Nucleus accumbens (tissue), 56 donors: ENCODE data around the gene SPATA1.

Experiments
- DNase-seq, 56 donors: peaks; one replicate each; lab custom pipeline; 2025; lab: John Stamatoyannopoulos, UW

The SPATA1 gene, protein sequence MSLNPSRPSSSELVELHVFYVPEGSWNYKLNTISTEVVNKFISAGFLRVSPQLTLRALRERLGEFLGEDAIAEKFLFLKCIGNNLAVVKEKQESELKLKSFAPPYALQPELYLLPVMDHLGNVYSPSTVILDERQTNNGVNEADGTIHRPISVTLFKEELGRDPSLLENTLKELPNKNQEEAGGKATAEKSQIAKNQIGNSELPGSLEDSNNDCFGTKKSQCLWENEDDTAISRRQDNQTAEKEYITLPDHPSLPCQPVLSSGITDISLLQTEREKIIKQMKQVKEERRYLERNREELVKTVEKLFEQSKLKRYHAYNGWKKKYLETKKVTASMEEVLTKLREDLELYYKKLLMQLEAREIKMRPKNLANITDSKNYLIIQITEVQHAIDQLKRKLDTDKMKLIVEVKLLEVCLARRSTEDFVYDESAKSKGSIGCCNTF

DNA sequence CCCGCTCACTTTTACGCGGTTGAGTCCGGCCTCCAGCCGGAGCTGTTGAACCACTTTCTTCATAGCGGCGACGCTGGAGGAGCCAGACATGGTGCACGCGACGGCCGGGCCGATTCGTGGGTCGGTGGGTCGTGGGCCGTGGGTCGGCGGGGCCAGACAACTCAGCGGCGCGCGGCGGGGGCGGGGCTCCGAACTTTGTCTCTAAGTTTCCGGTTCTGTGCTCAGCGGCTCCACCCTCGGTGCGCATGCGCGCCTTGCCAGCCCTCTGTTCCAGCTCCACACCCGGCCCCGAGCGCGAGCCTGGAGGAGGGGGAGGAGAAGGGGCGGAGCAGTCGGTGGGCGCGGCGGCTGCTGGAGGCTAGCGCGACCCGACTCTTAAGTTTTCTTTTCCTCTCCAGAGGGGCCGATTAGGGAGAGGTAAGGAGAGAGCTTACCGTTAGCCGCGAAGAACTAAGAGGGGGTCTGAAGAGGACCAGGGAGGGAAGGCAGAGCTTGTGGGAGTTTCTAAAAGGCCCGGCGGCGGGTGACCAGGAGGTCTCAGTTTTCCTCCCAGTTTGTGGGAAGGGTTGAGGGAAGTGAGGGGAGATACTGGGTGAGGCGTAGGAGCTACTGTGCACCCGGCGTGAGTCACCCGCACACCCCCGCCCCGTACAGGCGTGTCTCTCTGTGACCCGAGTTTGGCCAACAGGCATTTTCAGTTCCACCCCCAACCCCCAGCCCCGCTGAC, at the start of gene SPATA1, which contains the start of gene GNG5:
TSS of gene SPATA1 (plus strand) at position 385 of the 727 bp plus-strand sequence. CDS start 9,974 bp downstream, outside the sequence.
TSS of gene GNG5 (minus strand) at position 580 of the 727 bp plus-strand sequence. CDS start at position 90, 490 bp downstream.
- DNase-seq, result peak; percentile 40 to 97 (median 90)

DNA sequence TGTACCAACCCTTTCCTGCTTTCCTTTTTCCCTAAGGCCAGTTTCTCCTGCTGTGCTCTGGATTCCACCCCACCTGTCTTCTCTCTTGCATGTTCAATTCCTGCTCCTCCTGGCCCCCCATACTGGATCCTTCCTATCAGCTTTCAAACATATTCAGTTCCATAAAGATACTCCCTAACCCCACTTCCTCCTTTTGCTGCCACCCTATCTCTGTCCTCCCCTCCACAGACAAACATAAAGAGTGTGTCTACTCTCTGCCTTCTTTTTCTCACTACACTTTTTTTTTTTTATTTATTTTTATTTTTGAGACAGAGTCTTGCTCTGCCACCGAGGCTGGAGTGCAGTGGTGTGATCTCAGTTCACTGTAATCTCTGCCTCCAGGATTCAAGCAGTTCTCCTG, 44.1 kb upstream of the SPATA1 start:
- DNase-seq, result no peak

DNA sequence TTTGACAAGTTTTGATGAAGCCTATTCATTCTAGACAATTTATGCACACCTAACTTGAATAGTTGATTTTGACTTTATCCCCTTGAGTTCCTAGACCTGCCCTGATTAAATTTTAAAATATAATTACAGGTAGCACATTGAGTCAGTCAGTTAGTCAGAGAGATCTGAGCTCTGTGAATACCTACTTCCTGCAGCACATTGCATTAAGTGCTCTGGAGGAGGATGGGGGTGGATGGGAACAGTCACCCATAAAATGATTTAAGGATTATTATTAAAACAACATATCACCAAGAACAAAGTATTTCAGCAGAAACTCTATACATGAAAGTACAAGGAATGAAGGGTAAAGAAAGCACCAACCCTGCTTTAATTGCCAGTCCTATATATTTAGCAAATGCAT, 38.9 kb upstream of the SPATA1 start:
- DNase-seq, result peak in 14 of 56 donors; percentile 1 to 55 (median 20)

DNA sequence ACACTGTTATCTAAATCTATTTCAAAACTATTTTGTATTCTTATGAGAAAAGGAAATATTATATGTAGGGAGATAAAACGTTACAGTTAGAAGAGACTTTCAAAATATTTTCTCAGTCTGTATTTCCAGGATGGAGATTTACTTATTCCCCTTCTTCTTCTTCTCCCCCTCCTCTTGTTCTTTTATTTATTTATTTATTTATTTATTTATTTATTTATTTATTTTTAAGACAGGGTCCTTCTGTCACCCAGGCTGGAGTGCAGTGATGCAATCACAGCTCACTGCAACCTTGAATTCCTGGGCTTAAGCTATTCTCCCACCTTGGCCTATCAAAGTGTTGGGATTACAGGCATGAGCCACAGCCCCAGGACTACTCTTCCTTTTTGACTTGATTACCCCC, 30.0 kb upstream of the SPATA1 start:
- DNase-seq, result no peak

DNA sequence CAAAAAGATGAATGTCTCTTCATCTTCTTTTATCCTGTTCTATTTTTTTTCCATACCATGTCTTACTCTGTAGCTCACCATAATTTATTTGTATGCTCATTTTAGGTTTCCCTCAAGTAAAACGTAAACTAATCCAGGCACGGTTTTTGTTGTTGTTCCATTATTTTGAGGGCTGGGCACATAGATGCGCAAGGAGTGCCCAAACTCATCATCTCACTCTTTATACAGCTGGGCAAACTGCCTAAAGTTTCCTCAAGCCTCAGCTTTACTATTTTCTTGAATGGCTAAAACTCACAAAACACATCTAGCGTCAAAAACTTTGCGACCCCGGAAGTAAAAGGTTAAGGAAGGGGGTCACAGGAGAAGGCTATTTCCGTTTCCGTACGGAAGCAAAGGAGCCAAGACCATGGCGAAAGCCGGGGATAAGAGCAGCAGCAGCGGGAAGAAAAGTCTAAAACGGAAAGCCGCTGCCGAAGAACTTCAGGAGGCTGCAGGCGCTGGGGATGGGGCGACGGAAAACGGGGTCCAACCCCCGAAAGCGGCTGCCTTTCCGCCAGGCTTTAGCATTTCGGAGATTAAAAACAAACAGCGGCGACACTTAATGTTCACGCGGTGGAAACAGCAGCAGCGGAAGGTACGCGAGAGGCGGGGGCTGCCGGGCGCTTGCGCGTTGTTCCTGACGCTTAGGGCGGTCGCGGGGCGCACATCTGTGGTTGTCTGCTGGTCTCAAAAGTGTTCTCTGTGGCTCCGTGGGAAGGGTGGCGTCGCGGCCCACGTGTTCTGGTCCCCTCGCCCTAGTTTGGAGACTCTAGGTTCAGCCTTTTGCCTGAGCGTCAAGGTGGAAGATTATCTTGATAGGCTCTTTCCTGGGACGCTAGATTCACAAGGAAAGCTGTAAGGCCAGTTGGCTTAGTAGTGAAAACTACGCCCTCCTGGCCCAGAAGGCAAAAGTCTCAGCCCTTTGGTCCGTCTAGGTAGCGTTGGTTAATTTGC, 27.0 kb upstream of the SPATA1 start, which contains the start of gene RPF1:
TSS of gene RPF1 (plus strand) at position 391 of the 993 bp plus-strand sequence. CDS start at position 407, 16 bp downstream.
- peak in 54 of 56 donors; percentile 29 to 89 (median 71) for DNase-seq

DNA sequence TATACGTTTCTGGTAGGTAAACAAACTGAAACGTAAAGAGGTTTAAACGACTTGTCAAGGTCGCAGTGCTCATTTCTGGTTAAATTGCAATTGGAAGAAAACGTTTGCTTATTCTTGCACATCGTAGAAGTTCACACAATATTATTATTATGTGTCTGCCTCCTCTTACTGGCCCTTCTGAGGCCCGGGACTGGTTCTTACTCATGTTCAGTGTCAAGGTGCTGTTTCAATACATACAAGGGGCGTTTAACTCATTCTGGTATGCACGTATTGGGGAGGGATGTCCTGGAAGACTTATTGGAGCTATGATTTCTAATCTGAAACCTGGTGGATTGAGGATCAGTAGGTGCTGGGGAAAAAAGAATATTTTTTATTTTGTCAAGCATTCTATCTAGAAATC, 26.2 kb upstream of the SPATA1 start:
- no peak for DNase-seq

DNA sequence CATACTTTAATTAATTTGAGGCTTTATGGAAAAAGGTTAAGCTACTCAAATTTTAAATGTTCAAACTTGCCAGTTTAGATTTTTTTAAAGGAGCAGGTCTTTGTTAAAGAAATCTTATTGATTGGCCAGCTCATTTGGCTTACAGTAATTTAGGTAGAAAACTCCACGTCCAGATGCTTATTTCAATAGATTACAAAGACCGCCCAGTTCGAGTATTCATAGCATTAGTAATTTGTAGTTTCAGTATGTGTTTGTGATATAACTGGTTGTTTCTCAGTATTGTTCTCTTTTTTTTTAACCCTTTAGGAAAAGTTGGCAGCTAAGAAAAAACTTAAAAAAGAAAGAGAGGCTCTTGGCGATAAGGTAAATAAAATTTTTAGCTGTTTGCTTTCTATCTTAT, 25.5 kb upstream of the SPATA1 start:
- DNase-seq, result no peak

DNA sequence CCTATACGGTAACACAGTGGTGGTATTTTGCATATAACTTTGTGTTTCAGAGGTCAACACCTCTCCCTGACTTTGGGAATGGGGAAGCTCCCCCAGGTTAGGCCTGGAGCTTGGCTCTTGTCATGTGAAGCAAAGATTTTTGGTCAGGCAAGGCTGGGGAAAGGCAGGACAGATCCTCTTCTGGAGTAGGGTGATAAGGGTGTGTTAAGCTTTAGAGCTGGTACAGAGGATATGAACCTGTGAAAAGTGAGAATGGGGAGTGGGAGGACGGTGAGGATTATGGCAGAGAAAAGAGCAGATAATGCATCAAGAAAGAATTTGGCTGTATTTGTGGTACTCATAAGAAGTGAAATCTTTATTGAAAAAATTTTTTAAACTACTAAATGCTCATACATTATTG, 24.9 kb upstream of the SPATA1 start:
- DNase-seq, result no peak

DNA sequence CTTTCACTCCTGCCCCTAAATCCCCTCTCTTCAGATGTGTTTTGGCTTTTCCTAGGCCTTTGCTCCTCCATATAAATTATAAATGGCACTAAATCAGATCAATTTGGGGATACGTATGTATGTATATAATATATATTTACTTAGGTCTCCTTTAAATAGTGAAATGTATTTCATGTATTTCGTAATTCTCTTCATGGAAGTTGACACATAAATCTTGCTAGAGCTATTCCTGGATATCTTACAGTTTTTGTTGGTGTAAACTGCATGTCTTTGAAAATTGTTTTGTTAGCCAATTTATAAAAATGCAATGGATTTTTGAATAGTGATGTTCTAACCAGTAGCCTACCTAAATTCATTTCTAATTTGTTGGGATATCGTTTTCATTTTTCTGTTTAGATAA, 18.1 kb upstream of the SPATA1 start:
- no peak for DNase-seq

DNA sequence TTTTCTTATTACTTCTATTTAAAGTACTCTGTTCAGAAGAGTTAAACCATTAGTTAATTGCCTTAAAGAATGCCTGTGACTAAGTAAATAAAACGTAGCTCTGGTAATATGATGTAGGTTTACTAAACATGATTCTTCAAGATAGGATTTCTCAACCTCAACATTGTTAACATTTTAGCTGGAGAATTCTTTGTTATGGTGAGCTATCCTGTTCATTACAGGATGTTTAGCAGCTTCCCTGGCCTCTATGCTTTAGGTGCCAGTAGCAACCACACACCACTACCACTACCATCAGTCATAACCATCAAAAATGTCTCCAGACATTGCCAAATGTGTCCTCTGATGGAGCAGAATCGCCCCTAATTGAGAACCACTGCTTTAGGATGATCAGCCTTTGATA, 16.4 kb upstream of the SPATA1 start:
- DNase-seq, result no peak

DNA sequence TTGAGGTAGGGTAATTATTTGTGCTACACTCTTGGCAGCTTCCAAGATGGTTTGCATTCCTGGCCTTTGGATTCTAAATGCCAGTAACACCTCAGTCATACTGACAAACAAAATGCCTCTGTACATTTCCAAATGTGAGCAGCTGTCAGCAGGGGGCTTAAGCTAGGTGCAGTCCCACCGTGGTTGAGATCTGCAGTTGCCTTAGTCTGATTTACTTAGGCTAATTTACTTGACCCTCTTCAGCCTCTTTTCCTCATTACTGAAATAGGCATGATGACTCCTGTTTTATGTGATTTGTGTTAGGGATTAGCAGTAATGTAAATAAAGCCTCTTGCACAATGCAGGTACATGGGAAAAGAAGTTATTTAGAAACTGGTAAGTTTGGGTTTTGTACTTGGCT, 13.5 kb upstream of the SPATA1 start:
- no peak for DNase-seq

DNA sequence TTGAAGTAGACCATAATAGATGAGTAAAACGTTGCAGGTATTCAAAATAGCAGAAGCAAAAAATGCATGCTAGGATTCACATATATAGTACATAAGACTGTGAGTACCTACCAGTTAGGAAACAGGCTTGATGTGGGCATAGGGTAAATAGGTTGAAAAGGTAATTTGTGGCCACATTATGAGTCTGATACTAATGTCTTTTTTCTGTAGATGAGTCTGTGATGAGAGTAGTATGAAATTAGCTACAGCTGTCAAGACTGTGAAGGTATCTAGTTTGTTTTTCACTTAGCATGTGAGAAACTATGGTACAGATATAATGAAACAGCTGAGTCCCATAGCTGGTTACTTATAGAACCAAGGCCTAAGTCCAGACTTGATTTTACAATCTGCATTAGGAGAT, 12.4 kb upstream of the SPATA1 start:
- DNase-seq, result no peak

DNA sequence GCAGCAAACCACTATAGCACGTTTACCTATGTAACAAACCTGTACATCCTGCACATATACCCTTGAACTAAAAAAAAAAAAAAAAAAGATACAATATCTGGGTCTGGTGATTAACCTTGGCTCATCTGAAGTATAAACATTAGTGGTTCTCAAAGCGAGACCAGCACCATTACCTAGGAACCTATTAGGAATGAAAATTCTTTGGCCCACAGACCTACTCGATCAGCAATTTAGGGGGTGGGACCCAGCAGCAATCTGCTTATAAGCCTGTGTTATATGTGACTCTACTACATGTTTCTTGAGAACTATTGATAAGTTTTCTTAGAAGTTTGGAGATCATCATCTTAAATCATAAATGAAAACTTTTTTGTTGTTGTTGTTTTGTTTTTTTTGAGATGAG, 9.7 kb upstream of the SPATA1 start:
- DNase-seq, result no peak

DNA sequence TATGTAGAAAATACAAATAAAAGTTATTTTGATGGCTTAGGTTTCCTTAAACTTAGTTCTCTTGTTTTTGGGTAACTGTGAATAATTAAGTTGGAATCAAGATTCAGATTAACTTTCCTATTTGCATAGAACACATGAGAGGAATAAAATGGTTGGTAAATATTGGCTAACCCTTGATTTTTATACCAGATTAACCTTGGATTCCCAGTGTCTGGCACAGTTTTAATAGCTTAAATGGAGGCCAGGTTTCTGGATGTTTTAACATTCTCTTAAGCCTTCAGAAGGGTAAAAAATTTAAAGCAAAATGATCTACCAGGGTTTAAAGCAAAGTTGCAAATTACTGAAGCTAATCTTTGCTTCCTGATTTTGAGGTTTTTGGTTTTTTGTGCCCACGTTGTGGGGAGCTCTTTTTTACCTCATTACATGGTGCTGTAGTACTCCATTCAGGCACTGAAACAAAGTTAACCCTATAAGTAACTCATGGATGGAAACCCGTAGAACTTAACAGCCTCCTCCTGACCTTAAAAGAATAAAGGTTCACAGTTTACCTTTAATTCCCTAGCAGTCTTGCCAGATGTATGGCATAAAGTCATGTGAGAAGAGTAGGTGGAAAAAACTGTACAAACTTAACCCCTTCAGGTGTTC, 8.4 kb upstream of the SPATA1 start:
- DNase-seq, result no peak

DNA sequence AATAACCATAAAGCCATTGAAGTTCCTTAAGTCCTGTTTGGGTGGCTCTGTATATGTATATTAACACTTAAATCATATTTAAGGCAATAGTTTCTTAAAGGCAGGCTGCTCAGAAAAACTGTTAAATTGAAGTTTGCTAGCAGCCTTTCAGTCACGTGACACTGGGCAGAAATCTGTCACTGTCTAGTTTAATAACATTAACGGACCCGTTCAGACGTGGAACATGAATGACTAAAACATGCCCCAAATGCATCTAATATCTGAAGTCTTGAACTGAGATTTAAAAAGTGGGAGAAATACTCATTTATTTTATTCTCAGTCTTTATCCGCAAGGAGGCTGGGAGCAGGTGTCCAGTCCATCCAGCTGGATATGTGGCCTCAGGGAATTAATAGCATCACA, 3.3 kb upstream of the SPATA1 start:
- DNase-seq, result no peak

DNA sequence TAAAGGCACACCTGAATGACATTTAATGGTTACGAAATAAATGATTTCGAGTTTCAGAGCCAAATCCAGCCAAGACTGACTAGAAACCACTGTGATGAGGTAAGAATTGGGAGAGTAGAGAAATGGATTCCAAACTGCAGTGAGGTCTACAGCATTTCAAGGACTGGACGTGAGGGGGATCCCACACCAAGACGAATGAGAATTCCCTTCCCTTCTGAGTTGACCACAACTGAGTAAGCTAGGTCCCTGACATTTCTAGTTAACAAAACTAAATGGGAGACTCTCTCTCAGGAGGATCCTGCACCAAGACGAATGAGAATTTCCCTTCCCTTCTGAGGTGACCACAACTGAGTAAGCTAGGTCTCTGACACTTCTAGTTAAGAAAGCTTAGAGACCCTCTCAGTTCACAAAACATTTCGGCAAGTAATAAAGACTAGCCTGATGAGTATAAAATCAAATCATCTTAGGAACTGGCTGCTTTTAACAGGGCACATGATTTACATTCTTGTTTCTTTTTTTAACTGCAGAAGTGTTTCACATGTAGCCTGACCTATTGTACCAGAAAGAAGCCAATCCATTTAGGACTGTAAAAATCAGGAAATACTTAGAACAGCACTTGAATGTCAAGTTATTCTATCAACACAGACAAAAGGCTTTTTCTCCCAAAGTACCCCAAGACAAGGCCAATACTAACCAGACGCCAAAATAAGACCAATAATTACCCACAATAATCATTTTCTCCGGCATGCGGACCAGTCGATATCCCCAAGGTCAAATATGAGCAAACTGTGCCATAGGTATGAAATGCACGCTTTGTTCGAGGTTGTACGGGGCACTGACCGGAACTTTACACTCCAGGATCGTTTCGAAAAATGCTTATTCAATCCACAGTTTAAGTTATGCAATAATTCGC, 1.4 kb upstream of the SPATA1 start:
- DNase-seq, result no peak

DNA sequence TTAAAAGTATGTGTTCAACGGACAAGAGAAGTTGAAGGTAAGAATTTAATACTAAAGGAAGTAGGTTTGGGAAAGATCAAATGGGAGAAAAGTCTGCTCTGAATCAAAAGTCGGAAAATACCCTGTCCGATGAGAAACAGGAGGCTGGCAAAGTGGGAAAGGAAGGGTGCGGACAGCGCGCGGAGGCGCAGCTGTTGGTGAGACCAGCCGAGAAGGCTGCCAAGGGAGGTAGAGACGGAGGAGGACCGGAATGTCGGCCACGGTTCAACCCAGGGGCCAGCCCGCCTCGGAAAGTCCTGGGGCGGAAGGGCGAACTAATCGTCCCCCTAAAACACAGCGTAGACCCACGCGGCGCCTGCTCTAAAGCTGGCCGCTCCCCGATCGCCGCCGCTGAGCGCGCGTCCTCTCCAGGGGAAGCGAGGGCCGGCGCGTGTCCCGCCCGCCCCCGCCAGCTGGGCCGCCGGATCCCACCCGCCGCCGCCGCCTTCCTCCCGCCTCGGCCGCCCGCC, 639 bp upstream of the SPATA1 start:
- DNase-seq, result peak in 16 of 56 donors; percentile 21 to 79 (median 54)

DNA sequence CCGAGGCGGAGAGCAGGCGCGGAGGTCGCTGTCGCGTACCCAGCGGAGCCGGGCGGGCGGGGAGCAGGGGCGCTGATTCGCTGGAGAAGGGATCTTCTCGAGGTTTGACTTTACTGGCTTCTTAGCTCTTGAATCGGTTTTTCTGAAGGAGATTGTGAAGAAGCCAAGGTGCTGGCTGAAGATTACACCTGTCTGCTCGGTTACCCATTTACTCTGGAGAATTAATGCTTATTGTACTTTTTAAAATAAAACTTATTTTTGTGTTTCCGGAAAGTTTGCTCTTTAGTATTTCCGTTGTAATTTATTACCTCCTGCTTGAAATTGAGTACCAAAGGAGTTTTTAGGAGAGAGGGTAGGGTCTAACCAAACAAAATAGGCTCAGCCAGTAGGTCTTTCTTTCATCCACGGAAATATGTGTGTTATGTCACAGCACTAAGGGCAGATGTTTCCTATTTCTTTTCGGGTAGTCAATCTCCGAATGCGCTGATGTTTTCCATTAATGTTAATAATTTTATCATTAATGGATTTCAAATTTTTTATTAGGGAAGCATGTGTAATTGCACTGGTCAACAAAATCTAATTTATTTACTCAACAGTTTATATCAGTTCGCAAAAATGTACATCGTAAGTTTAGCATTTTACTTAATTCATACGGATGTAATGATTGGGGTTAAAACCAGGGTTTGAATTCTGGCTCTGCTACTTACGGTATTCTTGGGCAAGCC, 705 bp downstream of the SPATA1 start:
- DNase-seq, result no peak
